ENCODE results near the gene SUCNR1. TPM values are rescaled to one million over a fixed set of nuclear protein-coding genes. Genes with fewer than 3 reads are reported as not detected.

The SUCNR1 gene
- total and polyA plus RNA-seq, 4 donors, result 0.16 to 2.5 (median 1.1) TPM

DNA sequence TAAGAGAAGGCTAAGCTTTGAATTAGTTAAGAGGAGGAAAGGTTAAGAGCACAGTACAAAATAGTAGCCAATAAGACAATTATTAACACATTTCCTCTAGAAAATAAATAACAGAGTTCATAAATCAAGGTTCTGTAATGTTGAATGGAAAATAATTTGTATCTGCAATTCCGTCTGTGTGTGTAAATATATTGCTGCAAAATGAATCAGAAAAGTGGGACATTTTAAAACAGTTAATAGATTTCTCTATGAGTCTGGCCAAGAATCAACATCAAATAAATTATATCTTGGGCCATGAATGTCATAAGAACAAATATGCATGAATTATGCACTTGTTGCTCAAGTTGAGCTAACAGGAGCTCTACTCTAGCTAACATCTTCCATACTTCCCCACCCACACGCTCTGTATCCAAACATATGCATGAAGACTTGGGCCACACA, 14.2 kb upstream of the SUCNR1 start:
- H3K27me3 ChIP-seq (ENCODE audit: control insufficient read depth in 3 of 3, insufficient read depth in 3 of 3, low read length in 2 of 3), result no peaks in the 10 kb centered on the region
- no peak overlapping the region for H3K9ac ChIP-seq (ENCODE audit: insufficient read depth in 1 of 2, low read length in 2 of 2)
- H3K4me1 ChIP-seq (ENCODE audit: control insufficient read depth in 5 of 5, insufficient read depth in 5 of 5, low read length in 5 of 5), result no peaks in the 10 kb centered on the region
- no peak overlapping the region for H3K27ac ChIP-seq (ENCODE audit: low read depth in 1 of 2, low read length in 1 of 2)
- ATAC-seq (ENCODE audit: insufficient read depth, low FRiP score) (no peak), DNase-seq (no peak)
- WGBS, 2 donors, result 79 to 81% methylated on average over 2 of the region's 2 CpGs
- no peak overlapping the region for H3K4me3 ChIP-seq
- no peaks in the 10 kb centered on the region for H3K9me3 ChIP-seq (ENCODE audit: control insufficient read depth in 4 of 4, insufficient read depth in 3 of 4, low read length in 3 of 4)
- no peaks in the 10 kb centered on the region for H3K36me3 ChIP-seq (ENCODE audit: control insufficient read depth in 4 of 4, insufficient read depth in 4 of 4, low read length in 4 of 4)
- TF ChIP-seq, protein P1, sequence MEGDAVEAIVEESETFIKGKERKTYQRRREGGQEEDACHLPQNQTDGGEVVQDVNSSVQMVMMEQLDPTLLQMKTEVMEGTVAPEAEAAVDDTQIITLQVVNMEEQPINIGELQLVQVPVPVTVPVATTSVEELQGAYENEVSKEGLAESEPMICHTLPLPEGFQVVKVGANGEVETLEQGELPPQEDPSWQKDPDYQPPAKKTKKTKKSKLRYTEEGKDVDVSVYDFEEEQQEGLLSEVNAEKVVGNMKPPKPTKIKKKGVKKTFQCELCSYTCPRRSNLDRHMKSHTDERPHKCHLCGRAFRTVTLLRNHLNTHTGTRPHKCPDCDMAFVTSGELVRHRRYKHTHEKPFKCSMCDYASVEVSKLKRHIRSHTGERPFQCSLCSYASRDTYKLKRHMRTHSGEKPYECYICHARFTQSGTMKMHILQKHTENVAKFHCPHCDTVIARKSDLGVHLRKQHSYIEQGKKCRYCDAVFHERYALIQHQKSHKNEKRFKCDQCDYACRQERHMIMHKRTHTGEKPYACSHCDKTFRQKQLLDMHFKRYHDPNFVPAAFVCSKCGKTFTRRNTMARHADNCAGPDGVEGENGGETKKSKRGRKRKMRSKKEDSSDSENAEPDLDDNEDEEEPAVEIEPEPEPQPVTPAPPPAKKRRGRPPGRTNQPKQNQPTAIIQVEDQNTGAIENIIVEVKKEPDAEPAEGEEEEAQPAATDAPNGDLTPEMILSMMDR (IDR thresholded peaks at IDR 0.05; ENCODE audit: control extremely low read depth, extremely low read depth), result no peak

DNA sequence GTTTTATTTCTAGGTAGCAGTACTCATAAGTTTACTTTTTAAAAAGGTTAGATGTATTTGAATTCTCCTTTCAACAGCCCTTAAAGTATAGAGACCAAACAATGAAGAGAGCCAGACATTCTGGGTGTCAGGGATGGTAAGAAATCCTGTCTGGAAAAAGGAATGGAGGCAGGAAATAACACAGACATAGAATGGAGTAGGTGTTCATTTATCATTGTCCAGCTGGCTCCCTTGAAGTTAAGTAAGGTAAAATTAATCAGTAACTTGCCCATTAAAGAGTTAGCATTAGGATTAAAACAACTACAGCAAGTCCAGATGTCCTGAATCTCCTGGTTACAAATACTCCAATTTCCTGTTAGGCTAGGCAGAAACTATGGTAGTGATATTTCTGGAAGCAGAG, 13.5 kb upstream of the SUCNR1 start:
- no peaks in the 10 kb centered on the region for H3K9me3 ChIP-seq (ENCODE audit: control insufficient read depth in 4 of 4, insufficient read depth in 3 of 4, low read length in 3 of 4)
- peaks cover 0 to 2% (median 0%) of the 10 kb centered on the region in 5 donors for H3K4me1 ChIP-seq (ENCODE audit: control insufficient read depth in 5 of 5, insufficient read depth in 5 of 5, low read length in 5 of 5)
- ATAC-seq (ENCODE audit: insufficient read depth, low FRiP score) (no peak), DNase-seq (no peak)
- no peak overlapping the region for H3K4me3 ChIP-seq
- TF ChIP-seq, protein P1 (IDR thresholded peaks at IDR 0.05; ENCODE audit: control extremely low read depth, extremely low read depth), result no peak
- no peak overlapping the region for H3K9ac ChIP-seq (ENCODE audit: insufficient read depth in 1 of 2, low read length in 2 of 2)
- no peak overlapping the region for H3K27ac ChIP-seq (ENCODE audit: low read depth in 1 of 2, low read length in 1 of 2)
- H3K27me3 ChIP-seq (ENCODE audit: control insufficient read depth in 3 of 3, insufficient read depth in 3 of 3, low read length in 2 of 3), result no peaks in the 10 kb centered on the region
- no peaks in the 10 kb centered on the region for H3K36me3 ChIP-seq (ENCODE audit: control insufficient read depth in 4 of 4, insufficient read depth in 4 of 4, low read length in 4 of 4)

DNA sequence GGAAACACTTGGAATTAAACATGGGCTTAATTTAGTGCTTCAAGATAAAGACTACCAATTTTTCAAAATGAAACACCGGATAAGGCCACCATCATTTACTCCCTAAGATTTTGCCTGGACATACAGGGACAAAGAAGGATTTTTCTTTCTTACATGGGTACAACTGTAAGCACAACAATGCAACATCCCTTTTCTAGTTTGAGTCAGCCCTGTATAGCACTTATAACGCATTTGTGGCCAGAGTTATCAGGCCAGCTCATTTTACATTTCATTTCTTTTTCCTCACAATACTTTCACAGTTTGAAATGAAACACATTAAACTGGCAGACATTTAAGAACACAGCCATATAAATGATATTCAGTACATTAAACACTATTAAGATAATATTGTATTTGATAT, 9.8 kb upstream of the SUCNR1 start:
- H3K9me3 ChIP-seq (ENCODE audit: control insufficient read depth in 4 of 4, insufficient read depth in 3 of 4, low read length in 3 of 4), result no peaks in the 10 kb centered on the region
- H3K27me3 ChIP-seq (ENCODE audit: control insufficient read depth in 3 of 3, insufficient read depth in 3 of 3, low read length in 2 of 3), result no peaks in the 10 kb centered on the region
- WGBS, 2 donors, result 85 to 86% methylated on average over 2 of the region's 2 CpGs
- TF ChIP-seq, protein P1 (IDR thresholded peaks at IDR 0.05; ENCODE audit: control extremely low read depth, extremely low read depth), result no peak
- no peak overlapping the region for H3K4me3 ChIP-seq
- H3K36me3 ChIP-seq (ENCODE audit: control insufficient read depth in 4 of 4, insufficient read depth in 4 of 4, low read length in 4 of 4), result no peaks in the 10 kb centered on the region
- H3K4me1 ChIP-seq (ENCODE audit: control insufficient read depth in 5 of 5, insufficient read depth in 5 of 5, low read length in 5 of 5), result peaks cover 0 to 6% (median 3%) of the 10 kb centered on the region in 5 donors
- no peak for DNase-seq
- H3K27ac ChIP-seq (ENCODE audit: low read depth in 1 of 2, low read length in 1 of 2), result no peak overlapping the region
- H3K9ac ChIP-seq (ENCODE audit: insufficient read depth in 1 of 2, low read length in 2 of 2), result no peak overlapping the region
- no peak for ATAC-seq (ENCODE audit: insufficient read depth, low FRiP score)

DNA sequence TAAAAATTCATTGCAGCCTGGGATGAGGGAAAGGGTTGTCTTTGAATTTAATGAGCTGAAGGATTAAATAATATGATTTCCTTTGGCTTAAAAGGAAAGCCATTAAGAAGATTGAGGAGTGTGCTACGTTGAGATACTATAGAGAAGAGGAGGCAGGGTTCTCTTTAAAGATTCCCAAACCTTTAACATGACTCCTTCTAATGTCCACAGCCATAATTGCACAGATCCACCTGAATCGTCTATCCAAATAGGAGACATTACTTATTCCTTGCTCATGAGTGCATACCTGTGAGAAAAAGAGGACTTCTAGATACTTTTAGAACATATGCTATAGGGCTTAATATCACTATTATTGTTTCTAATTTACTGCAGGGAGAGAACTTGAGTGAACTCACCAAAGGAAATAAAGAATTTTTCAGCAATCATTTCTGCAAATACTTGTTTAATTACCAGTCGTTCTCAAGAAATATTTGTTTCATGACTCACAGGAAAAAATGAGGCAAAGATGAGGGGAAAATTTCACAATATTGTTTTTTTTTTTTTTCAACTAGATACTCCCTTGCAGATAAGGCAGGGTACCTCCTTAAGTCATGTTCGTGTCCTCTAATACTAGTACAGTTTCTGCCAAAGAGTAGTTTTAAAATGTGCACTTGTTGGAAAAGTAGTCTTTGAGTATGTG, 8.9 kb upstream of the SUCNR1 start:
- H3K4me1 ChIP-seq (ENCODE audit: control insufficient read depth in 5 of 5, insufficient read depth in 5 of 5, low read length in 5 of 5), result peaks cover 0 to 10% (median 3%) of the 10 kb centered on the region in 5 donors
- peak in 2 of 3 donors; percentile 34 to 42 for DNase-seq
- TF ChIP-seq, protein P1 (IDR thresholded peaks at IDR 0.05; ENCODE audit: control extremely low read depth, extremely low read depth), result no peak
- 43 to 48% methylated on average over 4 of the region's 4 CpGs for whole genome bisulfite sequencing, 2 donors
- H3K9ac ChIP-seq (ENCODE audit: insufficient read depth in 1 of 2, low read length in 2 of 2), result no peak overlapping the region
- no peak overlapping the region for H3K27ac ChIP-seq (ENCODE audit: low read depth in 1 of 2, low read length in 1 of 2)
- H3K4me3 ChIP-seq, result no peak overlapping the region
- H3K27me3 ChIP-seq (ENCODE audit: control insufficient read depth in 3 of 3, insufficient read depth in 3 of 3, low read length in 2 of 3), result no peaks in the 10 kb centered on the region
- ATAC-seq (ENCODE audit: insufficient read depth, low FRiP score), result no peak
- no peaks in the 10 kb centered on the region for H3K36me3 ChIP-seq (ENCODE audit: control insufficient read depth in 4 of 4, insufficient read depth in 4 of 4, low read length in 4 of 4)
- H3K9me3 ChIP-seq (ENCODE audit: control insufficient read depth in 4 of 4, insufficient read depth in 3 of 4, low read length in 3 of 4), result no peaks in the 10 kb centered on the region
